HG03095 (cell line): ENCODE data around the gene IMMP2L.

Experiments
- ATAC-seq: cut with Tn5 transposase; IDR thresholded peaks from one replicate; pipeline ENCODE4 v1.9.1; 2021; ENCODE audit warnings: moderate library complexity; ENCODE audit not compliant: unreplicated experiment

IMMP2L gene

GRCh38 chr7:110775046-110775445 lies 787.2 kb downstream of the IMMP2L start:
- ATAC-seq = no peak

- ATAC-seq = no peak
These were observed 788.2 kb downstream of the IMMP2L start for GRCh38 chr7:110774071-110774470.

GRCh38 chr7:110772615-110773014 lies 789.7 kb downstream of the IMMP2L start:
- ATAC-seq = no peak

GRCh38 chr7:110771717-110772116 lies 790.6 kb downstream of the IMMP2L start:
- no peak for ATAC-seq

GRCh38 chr7:110767550-110768110 lies 794.7 kb downstream of the IMMP2L start:
- ATAC-seq = no peak

GRCh38 chr7:110766864-110767263 lies 795.4 kb downstream of the IMMP2L start:
- ATAC-seq = no peak

- no peak for ATAC-seq
These were observed 797.4 kb downstream of the IMMP2L start for GRCh38 chr7:110764852-110765251.

- ATAC-seq = no peak
These were observed 799.6 kb downstream of the IMMP2L start for GRCh38 chr7:110762546-110763225.

GRCh38 chr7:110760341-110760740 lies 802.0 kb downstream of the IMMP2L start:
- ATAC-seq = no peak

GRCh38 chr7:110759069-110759468 lies 803.2 kb downstream of the IMMP2L start:
- no peak for ATAC-seq

- no peak for ATAC-seq
These were observed 807.6 kb downstream of the IMMP2L start for GRCh38 chr7:110754649-110755048.

- ATAC-seq = no peak
These were observed 811.2 kb downstream of the IMMP2L start for GRCh38 chr7:110750931-110751605.

- no peak for ATAC-seq
These were observed 829.1 kb downstream of the IMMP2L start for GRCh38 chr7:110733221-110733620.

- ATAC-seq = no peak
These were observed 837.5 kb downstream of the IMMP2L start for GRCh38 chr7:110724811-110725210.

- no peak for ATAC-seq
These were observed 840.9 kb downstream of the IMMP2L start for GRCh38 chr7:110721395-110721794.

GRCh38 chr7:110720626-110721025 lies 841.7 kb downstream of the IMMP2L start:
- no peak for ATAC-seq

GRCh38 chr7:110719741-110720140 lies 842.6 kb downstream of the IMMP2L start:
- ATAC-seq = no peak

GRCh38 chr7:110718503-110719205 lies 843.6 kb downstream of the IMMP2L start:
- no peak for ATAC-seq

- no peak for ATAC-seq
These were observed 858.1 kb downstream of the IMMP2L start for GRCh38 chr7:110704225-110704624.

- ATAC-seq = no peak
These were observed 863.7 kb downstream of the IMMP2L start for GRCh38 chr7:110698576-110698975.

- ATAC-seq = no peak
These were observed 868.9 kb downstream of the IMMP2L start for GRCh38 chr7:110693344-110693743.

GRCh38 chr7:110688908-110689307 lies 873.4 kb downstream of the IMMP2L start:
- no peak for ATAC-seq
